Mucosa of descending colon (tissue), 3 donors: ENCODE data around the gene TUBGCP6. TPM values are rescaled to one million over a fixed set of nuclear protein-coding genes. Genes with fewer than 3 reads are reported as not detected.

ENCODE experiments used
- ATAC-seq: fragments of 200-7000 bp; cut with Tn5 transposase; one replicate; pipeline ENCODE4 v1.9.1; 2020; ENCODE audit warnings: mild to moderate bottlenecking, moderate library complexity
- DNase-seq, 3 donors: peaks; one replicate each; pipeline ENCODE4 v3.0.0-alpha.2; 2020
- H3K36me3 ChIP-seq: fragments of 200-600 bp; one replicate; pipeline ENCODE4 v1.8.0; 2021; ENCODE audit warnings: low read depth, mild to moderate bottlenecking
- H3K4me1 ChIP-seq: fragments of 200-600 bp; one replicate; pipeline ENCODE4 v1.8.0; 2021; ENCODE audit warnings: low read depth, mild to moderate bottlenecking
- H3K4me3 ChIP-seq: fragments of 200-600 bp; one replicate; pipeline ENCODE4 v1.8.0; 2021; ENCODE audit warnings: mild to moderate bottlenecking
- H3K9me3 ChIP-seq: fragments of 200-600 bp; one replicate; pipeline ENCODE4 v1.8.0; 2021; ENCODE audit warnings: mild to moderate bottlenecking
- CTCF ChIP-seq: fragments of 200-600 bp; IDR thresholded peaks from one replicate; pipeline ENCODE4 v1.8.0; 2022; ENCODE audit warnings: antibody characterized with exemption, mild to moderate bottlenecking
- intact Hi-C, 2 donors: fragments of 100-400 bp; cut with DNase I in 1 of 2; cut with micrococcal nuclease in 1 of 2; formaldehyde crosslinking; loops; one replicate each; pipeline versions ENCODE4 v1.11.0 to v1.11.1; 2022; cut with DNase I, micrococcal nuclease
- total RNA-seq, 3 donors: library from RNA; stranded (reverse); fragmentation: NEBNext Ultra II Directional in 2 of 3; extraction: Animal tissue kit (Norgen Biotek cat#: 25700) in 2 of 3; gene quantifications; one replicate each; pipeline versions ENCODE4 v1.2.1 to v1.2.4, GENCODE V29; 2021 to 2023
- donor health status: DM: no; HTN: no; CAD: no; lungs with moderate emphysema.
- donor health status: DM: no; HTN: no; CAD: no.
- donor health status: DM: no; HTN: yes; CAD: no.

Gene TUBGCP6
- total RNA-seq, 3 donors from 2014 or later, result 34.5 to 41.6 (median 40.5) TPM

DNA sequence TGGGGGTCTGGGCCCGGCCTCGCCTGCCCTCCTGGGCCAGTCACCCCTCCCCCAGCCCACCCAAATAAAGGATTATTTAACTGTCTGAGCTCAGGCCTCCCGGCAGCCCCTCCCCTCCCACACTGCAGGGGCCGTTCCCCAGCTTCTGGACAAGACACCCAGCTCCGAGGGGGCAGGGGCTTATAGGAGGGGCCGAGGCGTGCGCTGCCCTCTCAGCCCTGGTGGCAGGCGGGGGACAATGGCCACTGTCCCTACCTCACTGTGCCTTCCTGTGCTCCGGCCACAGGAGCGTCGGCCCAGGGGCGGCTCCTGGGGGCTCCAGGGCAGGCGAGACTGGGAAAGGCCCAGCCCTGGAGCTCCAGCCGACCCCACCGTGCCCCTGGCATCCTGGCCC is 46.2 kb downstream of the TUBGCP6 start:
- no peak for DNase-seq
- Histone ChIP-seq H3K9me3 (no peaks in the 10 kb centered on the region), H3K4me1 (peaks cover 15% of the 10 kb centered on the region), H3K4me3 (no peak overlapping the region), H3K36me3 (no peaks in the 10 kb centered on the region)
- no peak for ATAC-seq
- intact Hi-C loops, result no loop called here
- TF ChIP-seq CTCF, result no peak

DNA sequence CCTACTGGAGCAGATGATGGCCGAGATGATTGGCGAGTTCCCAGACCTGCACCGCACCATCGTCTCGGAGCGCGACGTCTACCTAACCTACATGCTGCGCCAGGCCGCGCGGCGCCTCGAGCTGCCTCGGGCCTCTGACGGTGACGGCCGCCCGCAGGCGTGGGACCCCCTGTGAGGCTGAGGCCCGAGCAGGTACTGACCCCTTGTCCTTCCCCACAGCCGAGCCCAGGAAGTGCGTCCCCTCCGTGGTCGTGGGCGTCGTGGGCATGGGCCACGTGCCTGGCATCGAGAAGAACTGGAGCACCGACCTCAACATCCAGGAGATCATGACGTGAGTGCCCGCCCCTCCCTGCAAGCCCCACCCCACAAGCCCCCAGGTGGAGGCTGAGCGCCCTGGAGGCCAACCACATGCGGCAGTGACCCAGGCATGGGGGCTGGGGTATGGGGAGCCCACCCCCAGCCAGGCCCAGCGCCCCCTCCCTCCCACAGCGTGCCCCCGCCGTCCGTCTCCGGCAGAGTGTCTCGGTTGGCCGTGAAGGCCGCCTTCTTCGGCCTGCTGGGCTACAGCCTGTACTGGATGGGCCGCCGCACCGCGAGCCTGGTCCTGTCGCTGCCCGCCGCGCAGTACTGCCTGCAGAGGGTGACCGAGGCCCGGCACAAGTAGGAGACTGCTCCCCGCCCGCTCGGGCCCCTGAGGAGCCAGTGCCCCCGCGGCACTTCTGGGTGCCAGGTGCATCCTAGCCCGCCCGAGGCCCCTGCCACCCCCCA is 46.8 kb downstream of the TUBGCP6 start:
- H3K4me1 ChIP-seq, result peaks cover 15% of the 10 kb centered on the region
- no peak for TF ChIP-seq CTCF
- intact Hi-C loops, result no loop called here
- no peak for DNase-seq
- no peak for ATAC-seq
- no peaks in the 10 kb centered on the region for H3K9me3 ChIP-seq
- H3K36me3 ChIP-seq, result no peaks in the 10 kb centered on the region
- no peak overlapping the region for H3K4me3 ChIP-seq

DNA sequence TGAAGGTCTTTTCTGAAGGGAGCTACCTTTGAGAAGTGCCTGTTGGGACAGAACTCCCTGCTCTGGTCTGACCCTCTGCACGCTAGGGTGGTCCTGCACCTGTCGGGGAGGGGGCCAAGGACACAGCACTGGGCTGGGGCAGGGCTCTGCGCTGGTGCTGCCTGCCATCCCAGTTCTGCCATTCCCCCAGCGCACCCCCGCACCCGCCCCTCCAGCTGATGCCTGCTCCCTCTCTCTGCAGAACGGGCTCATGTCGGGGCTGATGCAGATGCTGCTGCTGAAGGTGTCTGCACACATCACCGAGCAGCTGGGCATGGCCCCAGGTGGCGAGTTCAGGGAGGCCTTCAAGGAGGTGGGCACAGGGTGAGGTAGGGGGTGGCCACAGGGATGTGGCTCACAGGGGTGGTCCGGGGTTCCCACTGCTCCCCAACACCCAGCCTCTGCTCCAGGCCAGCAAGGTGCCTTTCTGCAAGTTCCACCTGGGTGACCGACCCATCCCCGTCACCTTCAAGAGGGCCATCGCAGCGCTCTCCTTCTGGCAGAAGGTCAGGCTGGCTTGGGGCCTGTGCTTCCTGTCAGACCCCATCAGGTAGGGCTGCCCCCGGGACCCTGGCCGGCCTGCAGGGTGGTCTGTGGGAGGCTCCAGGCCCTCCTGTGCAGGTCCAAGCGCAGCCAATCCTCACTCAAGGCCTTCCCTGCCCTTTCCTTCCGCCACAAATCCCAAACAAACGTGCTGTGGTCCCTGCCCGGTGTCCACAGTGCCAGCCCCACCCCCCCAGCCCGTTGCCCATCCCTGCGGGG is 47.6 kb downstream of the TUBGCP6 start:
- no peak for TF ChIP-seq CTCF
- DNase-seq, result no peak
- H3K4me3 ChIP-seq, result no peak overlapping the region
- H3K36me3 ChIP-seq, result no peaks in the 10 kb centered on the region
- intact Hi-C loops, result no loop called here
- no peaks in the 10 kb centered on the region for H3K9me3 ChIP-seq
- peaks cover 16% of the 10 kb centered on the region for H3K4me1 ChIP-seq
- no peak for ATAC-seq

GRCh38 chr22:50196256-50196655 is 48.6 kb downstream of the TUBGCP6 start:
- intact Hi-C loops, result no loop called here

More at GRCh38 chr22:50196256-50196655, 48.6 kb downstream of the TUBGCP6 start:
- no peak overlapping the region for H3K4me3 ChIP-seq
- ATAC-seq (no peak), DNase-seq (no peak)
- H3K4me1 ChIP-seq, result peaks cover 12% of the 10 kb centered on the region
- H3K36me3 ChIP-seq, result no peaks in the 10 kb centered on the region
- no peak for TF ChIP-seq CTCF
- no peaks in the 10 kb centered on the region for H3K9me3 ChIP-seq
